Pancreas (tissue), 10 donors: ENCODE measurements around the gene TRIM5. TPM values are rescaled to one million over a fixed set of nuclear protein-coding genes. Genes with fewer than 3 reads are reported as not detected.

Experiments used
- ATAC-seq, 4 donors: fragments of 200-7000 bp; cut with Tn5 transposase; one replicate each; pipeline versions ENCODE4 v1.8.0 to v1.9.1; 2020; ENCODE audit warnings: mild to moderate bottlenecking in 4 of 4, moderate library complexity in 4 of 4
- DNase-seq, 6 donors: peaks; one replicate each; pipeline ENCODE4 v3.0.0-alpha.2; 2020
- FAIRE-seq: peaks from 2 replicates; lab custom pipeline; 2012; peaks lifted over from hg19 to GRCh38; lab: Jason Lieb, UNC
- H3K27ac ChIP-seq, 4 donors: fragments of 200-600 bp; sonication (generic); 1 replicate in 3 of 4; 2 replicates in 1 of 4; pipeline versions ENCODE4 v1.5.0 to v1.8.0; 2020
- H3K27me3 ChIP-seq, 4 donors: fragments of 200-600 bp; one replicate each; pipeline ENCODE4 v1.8.0; 2021
- H3K36me3 ChIP-seq, 3 donors: fragments of 200-600 bp; sonication (generic) in 1 of 3; one replicate each; pipeline versions ENCODE4 v1.5.0 to v1.8.0; 2020 to 2021
- H3K4me1 ChIP-seq, 3 donors: fragments of 200-600 bp; one replicate each; pipeline ENCODE4 v1.8.0; 2021
- H3K4me3 ChIP-seq, 4 donors: fragments of 200-600 bp; sonication (generic) in 2 of 4; one replicate each; pipeline versions ENCODE4 v1.5.0 to v1.8.0; 2020 to 2021
- H3K9me3 ChIP-seq, 4 donors: fragments of 200-600 bp; one replicate each; pipeline ENCODE4 v1.8.0; 2021
- WGBS, 2 donors: extraction: QIAGEN DNeasy Blood & Tissue Kit; methylation state at CpG; one replicate each; pipeline ENCODE4 v1.1.7; 2013; 5-methylcytosine and 5-hydroxymethylcytosine counted together
- intact Hi-C, 3 donors: fragments of 100-400 bp; cut with DNase I; formaldehyde crosslinking; loops; one replicate each; pipeline versions ENCODE4 v1.11.1 to v1.14.2; 2022
- polyA plus RNA-seq, 2 donors: library from polyadenylated mRNA; stranded (reverse); fragments of 200-250 nt; gene quantifications; one replicate each; pipeline ENCODE4 v1.2.3, GENCODE V29; 2013
- total RNA-seq, 6 donors: library from RNA; stranded (reverse); fragmentation: NEBNext Ultra II Directional in 4 of 6; extraction: Animal tissue kit (Norgen Biotek cat#: 25700) in 4 of 6; gene quantifications; one replicate each; pipeline versions ENCODE4 v1.2.1 to v1.2.4, GENCODE V29; 2021 to 2023
- TF ChIP-seq, protein P1 (sequence below), 4 donors: fragments of 200-600 bp; sonication (generic) in 3 of 4; IDR thresholded peaks; one replicate each; pipeline versions ENCODE4 v1.5.0 to v1.8.0; 2021; ENCODE audit warnings: antibody characterized with exemption in 4 of 4
- donor health status: healthy with polysubstance abuse.
- donor health status: DM: no; HTN: no; CAD: no; lungs with moderate emphysema.
- donor health status: DM: no; HTN: no; CAD: no.
- donor health status: control.
- donor health status: control.
- donor health status: Bipolar disorder and iron deficiency.
- donor health status: DM: yes; HTN: yes; CAD: no.
- donor health status: DM: no; HTN: no; CAD: no.
- donor health status: DM: no; HTN: no; CAD: no.
- donor health status: DM: yes; HTN: yes; CAD: no.

TRIM5 gene
- total and polyA plus RNA-seq, 8 donors: 6.4 to 23.8 (median 16.6) TPM

DNA sequence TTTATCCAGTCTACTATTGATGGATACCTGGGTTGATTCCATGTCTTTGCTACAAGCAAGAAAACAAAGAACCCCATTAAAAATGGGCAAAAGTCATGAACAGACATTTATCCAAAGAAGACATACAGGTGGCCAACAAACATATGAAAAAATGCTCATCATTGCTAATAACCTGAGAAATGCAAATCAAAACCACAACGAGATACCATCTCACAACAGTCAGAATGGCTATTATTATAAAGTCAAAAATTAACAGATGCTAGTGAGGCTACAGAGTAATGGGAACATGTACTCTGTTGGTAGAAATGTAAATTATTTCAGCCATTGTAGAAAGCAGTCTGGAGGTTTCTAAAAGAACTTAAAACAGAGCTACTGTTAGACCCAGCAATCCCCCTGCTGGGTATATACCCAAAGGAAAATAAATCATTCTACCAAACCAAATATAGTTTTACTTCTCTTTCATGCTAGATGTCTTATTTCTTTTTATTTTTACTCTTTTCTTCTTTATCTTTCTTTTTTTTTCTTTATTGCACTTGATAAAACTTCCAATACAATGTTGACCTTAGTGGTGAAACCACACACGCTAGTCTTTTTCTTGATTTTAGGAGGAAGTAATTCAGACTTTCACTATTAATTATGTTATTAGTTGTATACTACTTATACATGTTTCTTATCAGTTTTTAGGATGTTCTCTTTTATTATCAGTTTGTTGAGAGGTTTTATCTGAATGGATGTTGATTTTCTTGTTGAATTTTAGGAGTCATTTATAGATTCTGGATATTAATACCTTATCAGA is 19.1 kb upstream of the TRIM5 start:
- DNase-seq (no peak), FAIRE-seq (peak; percentile 37), ATAC-seq (no peak)
- Histone ChIP-seq H3K27me3 (no peaks in the 10 kb centered on the region), H3K4me1 (no peaks in the 10 kb centered on the region), H3K27ac (no peak overlapping the region), H3K4me3 (no peak overlapping the region), H3K9me3 (no peaks in the 10 kb centered on the region), H3K36me3 (peaks cover 0 to 3% (median 0%) of the 10 kb centered on the region in 3 donors)
- intact Hi-C loops: no loop called here
- TF ChIP-seq, protein P1, sequence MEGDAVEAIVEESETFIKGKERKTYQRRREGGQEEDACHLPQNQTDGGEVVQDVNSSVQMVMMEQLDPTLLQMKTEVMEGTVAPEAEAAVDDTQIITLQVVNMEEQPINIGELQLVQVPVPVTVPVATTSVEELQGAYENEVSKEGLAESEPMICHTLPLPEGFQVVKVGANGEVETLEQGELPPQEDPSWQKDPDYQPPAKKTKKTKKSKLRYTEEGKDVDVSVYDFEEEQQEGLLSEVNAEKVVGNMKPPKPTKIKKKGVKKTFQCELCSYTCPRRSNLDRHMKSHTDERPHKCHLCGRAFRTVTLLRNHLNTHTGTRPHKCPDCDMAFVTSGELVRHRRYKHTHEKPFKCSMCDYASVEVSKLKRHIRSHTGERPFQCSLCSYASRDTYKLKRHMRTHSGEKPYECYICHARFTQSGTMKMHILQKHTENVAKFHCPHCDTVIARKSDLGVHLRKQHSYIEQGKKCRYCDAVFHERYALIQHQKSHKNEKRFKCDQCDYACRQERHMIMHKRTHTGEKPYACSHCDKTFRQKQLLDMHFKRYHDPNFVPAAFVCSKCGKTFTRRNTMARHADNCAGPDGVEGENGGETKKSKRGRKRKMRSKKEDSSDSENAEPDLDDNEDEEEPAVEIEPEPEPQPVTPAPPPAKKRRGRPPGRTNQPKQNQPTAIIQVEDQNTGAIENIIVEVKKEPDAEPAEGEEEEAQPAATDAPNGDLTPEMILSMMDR (IDR thresholded peaks at IDR 0.05): no peak
- 84 to 93% methylated on average over 2 of the region's 2 CpGs for WGBS, 2 donors

DNA sequence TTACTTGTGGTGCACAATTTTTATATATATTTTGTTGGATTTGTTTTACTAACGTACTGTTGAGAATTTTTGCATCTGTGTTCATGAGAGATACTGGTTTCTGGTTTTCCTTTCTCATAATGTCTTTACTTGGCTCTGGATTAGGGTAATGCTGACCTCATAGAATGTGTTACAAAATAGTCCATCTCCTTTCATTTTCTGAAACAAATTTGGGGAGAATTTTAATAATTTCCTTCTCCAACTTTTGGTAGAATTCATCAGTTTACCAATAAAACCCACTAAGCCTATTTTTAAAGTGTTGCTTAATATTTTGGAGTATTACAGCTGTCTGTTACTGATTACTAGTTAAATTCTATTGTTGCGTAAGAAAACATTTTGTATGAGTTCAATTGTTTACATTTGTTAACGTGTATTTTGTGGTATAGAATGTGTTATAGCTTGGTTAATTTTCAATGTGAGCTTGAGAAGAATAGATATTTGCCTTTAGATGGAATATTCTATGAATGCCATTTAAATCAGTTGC is 16.2 kb upstream of the TRIM5 start:
- ATAC-seq: no peak
- TF ChIP-seq, protein P1 (IDR thresholded peaks at IDR 0.05): no peak

DNA sequence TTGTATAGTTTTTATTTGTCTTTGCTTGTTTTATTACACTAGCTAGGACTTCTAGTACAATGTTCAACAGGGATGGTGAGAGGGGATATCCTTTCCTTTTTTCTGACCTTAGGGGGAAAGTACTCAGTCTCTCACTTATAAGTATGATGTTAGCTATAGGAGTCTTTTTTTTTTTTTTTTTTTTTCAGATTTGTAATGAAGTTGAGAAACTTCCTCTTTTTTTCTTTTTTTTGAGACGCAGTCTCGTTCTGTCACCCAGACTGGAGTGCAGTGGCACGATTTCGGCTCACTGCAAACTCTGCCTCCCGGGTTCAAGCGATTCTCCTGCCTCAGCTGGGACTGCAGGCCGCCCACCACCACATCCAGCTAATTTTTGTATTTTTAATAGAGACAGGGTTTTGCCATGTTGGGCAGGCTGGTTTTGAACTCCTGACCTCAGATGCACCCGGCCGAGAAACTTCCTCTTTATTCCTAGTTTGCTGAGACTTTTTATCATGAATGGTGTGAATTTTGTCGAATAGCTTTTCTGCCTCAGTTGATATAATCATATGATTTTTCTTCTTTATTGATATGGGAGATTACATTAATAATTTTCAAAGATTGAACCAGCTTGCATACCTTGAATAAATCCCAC is 15.7 kb upstream of the TRIM5 start:
- H3K9me3 ChIP-seq: no peaks in the 10 kb centered on the region
- no peak overlapping the region for H3K27ac ChIP-seq
- TF ChIP-seq, protein P1 (IDR thresholded peaks at IDR 0.05): no peak
- H3K4me1 ChIP-seq: no peaks in the 10 kb centered on the region
- no peaks in the 10 kb centered on the region for H3K27me3 ChIP-seq
- WGBS, 2 donors: 83 to 90% methylated on average over 10 of the region's 10 CpGs
- H3K4me3 ChIP-seq: no peak overlapping the region
- intact Hi-C loops: no loop called here
- H3K36me3 ChIP-seq: no peaks in the 10 kb centered on the region
- no peak for DNase-seq
- no peak for FAIRE-seq
- no peak for ATAC-seq

More for the DNA sequence above, 16.2 kb upstream of the TRIM5 start:
- H3K36me3 ChIP-seq: no peaks in the 10 kb centered on the region
- no peaks in the 10 kb centered on the region for H3K9me3 ChIP-seq
- H3K27me3 ChIP-seq: no peaks in the 10 kb centered on the region
- 30 to 45% methylated on average over 3 of the region's 3 CpGs for WGBS, 2 donors
- no peak for DNase-seq
- no peak overlapping the region for H3K4me3 ChIP-seq
- FAIRE-seq: no peak
- no peaks in the 10 kb centered on the region for H3K4me1 ChIP-seq
- intact Hi-C loops: no loop called here
- no peak overlapping the region for H3K27ac ChIP-seq

DNA sequence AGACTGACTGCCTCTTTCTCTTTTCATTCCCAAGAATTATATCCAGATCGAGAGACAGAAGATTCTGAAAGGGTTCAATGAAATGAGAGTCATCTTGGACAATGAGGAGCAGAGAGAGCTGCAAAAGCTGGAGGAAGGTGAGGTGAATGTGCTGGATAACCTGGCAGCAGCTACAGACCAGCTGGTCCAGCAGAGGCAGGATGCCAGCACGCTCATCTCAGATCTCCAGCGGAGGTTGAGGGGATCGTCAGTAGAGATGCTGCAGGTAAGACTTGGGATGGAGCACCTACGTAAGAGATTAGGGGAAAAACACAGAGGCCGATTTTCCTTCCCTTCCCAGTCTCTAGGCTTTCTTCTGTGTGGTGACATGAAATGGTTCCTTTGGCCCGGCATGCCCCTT is 13.4 kb upstream of the TRIM5 start:
- intact Hi-C loops: no loop called here
- WGBS, 2 donors: 83 to 90% methylated on average over 7 of the region's 7 CpGs
- ATAC-seq (no peak), FAIRE-seq (no peak), DNase-seq (no peak)
- Histone ChIP-seq H3K4me3 (no peak overlapping the region), H3K27me3 (no peaks in the 10 kb centered on the region), H3K27ac (no peak overlapping the region), H3K36me3 (no peaks in the 10 kb centered on the region), H3K4me1 (no peaks in the 10 kb centered on the region), H3K9me3 (no peaks in the 10 kb centered on the region)
- TF ChIP-seq, protein P1 (IDR thresholded peaks at IDR 0.05): no peak
